Measurements from ENCODE around the gene OPCML.

The OPCML gene

DNA sequence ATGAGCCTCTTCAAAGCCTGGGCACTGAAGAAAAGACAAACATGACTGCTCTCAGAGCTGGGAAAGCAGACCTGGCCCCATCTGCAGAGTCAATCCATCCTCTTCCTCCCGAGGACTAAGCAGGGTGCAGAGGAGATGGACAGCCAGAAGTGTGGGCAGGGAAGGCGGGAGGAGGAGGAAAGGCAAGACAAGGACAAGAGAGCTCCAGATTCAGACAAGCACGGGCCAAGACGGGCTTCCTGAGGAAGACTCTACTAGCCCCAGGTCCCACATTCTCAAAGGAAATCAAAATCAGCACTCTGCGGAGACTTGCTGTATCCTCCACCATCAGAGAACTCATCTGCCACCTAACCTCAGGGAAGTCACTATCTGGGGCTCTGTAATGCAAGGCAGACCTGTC is 28.5 kb downstream of the OPCML start:
- DNase-seq (ENCODE audit: low read depth, low spot score): no peak
- CTCF ChIA-PET: no interaction called here
- TF ChIP-seq, protein P1, sequence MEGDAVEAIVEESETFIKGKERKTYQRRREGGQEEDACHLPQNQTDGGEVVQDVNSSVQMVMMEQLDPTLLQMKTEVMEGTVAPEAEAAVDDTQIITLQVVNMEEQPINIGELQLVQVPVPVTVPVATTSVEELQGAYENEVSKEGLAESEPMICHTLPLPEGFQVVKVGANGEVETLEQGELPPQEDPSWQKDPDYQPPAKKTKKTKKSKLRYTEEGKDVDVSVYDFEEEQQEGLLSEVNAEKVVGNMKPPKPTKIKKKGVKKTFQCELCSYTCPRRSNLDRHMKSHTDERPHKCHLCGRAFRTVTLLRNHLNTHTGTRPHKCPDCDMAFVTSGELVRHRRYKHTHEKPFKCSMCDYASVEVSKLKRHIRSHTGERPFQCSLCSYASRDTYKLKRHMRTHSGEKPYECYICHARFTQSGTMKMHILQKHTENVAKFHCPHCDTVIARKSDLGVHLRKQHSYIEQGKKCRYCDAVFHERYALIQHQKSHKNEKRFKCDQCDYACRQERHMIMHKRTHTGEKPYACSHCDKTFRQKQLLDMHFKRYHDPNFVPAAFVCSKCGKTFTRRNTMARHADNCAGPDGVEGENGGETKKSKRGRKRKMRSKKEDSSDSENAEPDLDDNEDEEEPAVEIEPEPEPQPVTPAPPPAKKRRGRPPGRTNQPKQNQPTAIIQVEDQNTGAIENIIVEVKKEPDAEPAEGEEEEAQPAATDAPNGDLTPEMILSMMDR (IDR thresholded peaks at IDR 0.05; ENCODE audit: insufficient read depth, low read length, missing control alignments): no peak
- POLR2A ChIA-PET: no interaction called here
- no peak overlapping the region for H3K4me3 ChIP-seq (ENCODE audit: low read depth, low read length)

GRCh38 chr11:133503236-133503635 is 29.1 kb downstream of the OPCML start:
- no peak overlapping the region for H3K4me3 ChIP-seq (ENCODE audit: low read depth, low read length)
- ChIA-PET POLR2A (no interaction called here), CTCF (no interaction called here)
- no peak for DNase-seq (ENCODE audit: low read depth, low spot score)
- TF ChIP-seq, protein P1 (IDR thresholded peaks at IDR 0.05; ENCODE audit: insufficient read depth, low read length, missing control alignments): no peak

DNA sequence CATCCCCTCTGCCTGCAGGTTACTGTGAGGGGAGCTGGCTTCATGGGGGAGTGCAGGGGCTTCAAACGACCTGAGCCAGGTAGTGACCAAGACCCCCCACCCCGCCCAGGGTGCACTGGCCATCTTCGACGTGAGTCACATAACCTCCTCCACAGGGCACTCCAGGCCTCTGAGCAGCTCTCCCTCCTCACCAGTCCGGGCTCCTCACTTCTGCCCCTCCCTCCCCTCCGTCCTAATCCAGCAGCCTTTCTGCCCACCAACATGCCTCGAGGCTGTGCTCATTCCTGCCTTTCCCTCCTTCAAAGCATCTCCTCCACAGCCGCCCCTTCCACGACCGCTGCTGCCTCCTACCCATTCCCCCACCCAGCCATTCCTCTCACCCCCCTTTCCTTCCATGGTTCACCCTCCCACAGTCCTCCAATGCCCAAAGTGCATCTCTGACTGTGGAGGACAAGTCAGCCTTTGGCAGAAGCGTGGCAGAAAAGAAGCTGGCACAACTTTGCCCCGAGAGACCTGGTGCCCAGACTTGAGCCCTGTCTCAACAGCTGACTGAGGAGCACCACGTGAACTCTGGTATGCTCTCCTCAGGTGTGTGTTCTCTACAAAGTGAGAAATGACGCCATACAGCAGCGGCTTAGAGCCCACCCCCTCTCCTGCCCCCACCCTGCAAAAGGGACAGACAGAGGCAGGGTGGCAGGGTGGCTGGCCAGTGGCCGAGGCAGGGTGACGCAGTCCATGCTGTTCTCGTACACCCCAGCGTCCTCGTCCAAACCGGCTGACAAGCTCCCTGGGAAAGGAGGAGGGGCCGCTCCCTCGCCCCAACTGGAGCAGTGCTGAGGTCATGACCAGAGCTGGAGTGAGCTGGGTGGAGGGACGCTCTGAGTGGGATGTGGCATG is 30.4 kb downstream of the OPCML start:
- POLR2A ChIA-PET: no interaction called here
- TF ChIP-seq, protein P1 (IDR thresholded peaks at IDR 0.05; ENCODE audit: insufficient read depth, low read length, missing control alignments): no peak
- no peak overlapping the region for H3K4me3 ChIP-seq (ENCODE audit: low read depth, low read length)
- DNase-seq (ENCODE audit: low read depth, low spot score): no peak
- CTCF ChIA-PET: no interaction called here

DNA sequence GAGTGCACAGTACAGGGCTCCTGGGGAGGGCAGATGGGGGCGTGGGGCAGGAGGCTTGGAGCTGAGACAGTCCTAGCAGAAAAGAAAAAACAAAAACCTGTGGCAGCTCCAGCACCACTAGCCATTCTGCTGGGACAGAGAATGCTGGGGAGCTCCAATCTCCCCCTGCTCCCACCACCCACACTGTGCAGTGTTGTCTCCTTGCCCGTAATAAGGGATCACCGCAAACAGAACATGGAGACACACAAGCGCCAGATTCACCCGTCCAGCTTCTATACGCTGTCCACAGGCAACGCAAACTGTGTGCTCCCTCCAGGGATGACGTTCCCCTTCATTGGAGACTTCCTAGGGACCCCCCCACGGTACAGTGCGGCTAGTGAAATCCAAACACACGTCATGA is 31.4 kb downstream of the OPCML start:
- DNase-seq (ENCODE audit: low read depth, low spot score): no peak
- CTCF ChIA-PET: no interaction called here
- POLR2A ChIA-PET: no interaction called here
- TF ChIP-seq, protein P1 (IDR thresholded peaks at IDR 0.05; ENCODE audit: insufficient read depth, low read length, missing control alignments): no peak
- no peak overlapping the region for H3K4me3 ChIP-seq (ENCODE audit: low read depth, low read length)

DNA sequence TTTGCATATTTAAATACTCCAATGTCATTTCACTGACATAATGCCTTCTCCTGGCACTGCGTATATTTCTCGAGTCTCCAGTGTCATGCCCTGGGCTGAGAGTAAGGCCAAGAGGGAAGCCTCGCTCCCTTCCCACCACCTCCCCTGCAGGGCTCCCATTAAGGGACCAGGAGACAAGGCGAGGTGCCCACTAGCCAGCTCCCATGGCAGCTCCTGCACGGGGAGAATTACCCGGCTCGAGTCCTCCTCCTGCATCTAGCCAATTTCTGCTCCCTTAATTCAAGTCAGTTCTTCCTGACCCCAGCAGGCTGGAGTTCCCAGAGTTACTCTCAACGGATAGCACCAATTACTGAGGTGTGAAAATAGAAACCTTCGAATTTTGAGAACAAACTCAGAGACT is 31.9 kb downstream of the OPCML start:
- no peak overlapping the region for H3K4me3 ChIP-seq (ENCODE audit: low read depth, low read length)
- ChIA-PET CTCF (no interaction called here), POLR2A (no interaction called here)
- TF ChIP-seq, protein P1 (IDR thresholded peaks at IDR 0.05; ENCODE audit: insufficient read depth, low read length, missing control alignments): no peak
- DNase-seq (ENCODE audit: low read depth, low spot score): no peak

GRCh38 chr11:133498969-133499368 is 33.3 kb downstream of the OPCML start:
- no peak for DNase-seq (ENCODE audit: low read depth, low spot score)
- ChIA-PET CTCF (no interaction called here), POLR2A (no interaction called here)
- no peak overlapping the region for H3K4me3 ChIP-seq (ENCODE audit: low read depth, low read length)
- TF ChIP-seq, protein P1 (IDR thresholded peaks at IDR 0.05; ENCODE audit: insufficient read depth, low read length, missing control alignments): no peak
